GM23248 (cell line): Measurements from ENCODE around the gene CD47. TPM values are rescaled to one million over a fixed set of nuclear protein-coding genes. Genes with fewer than 3 reads are reported as not detected.

Experiments used
- DNase-seq: peaks from one replicate; pipeline ENCODE4 v3.0.0-alpha.2; 2015
- H2AFZ ChIP-seq: fragments of 200-600 bp; sonication (generic); 2 replicates; pipeline ENCODE4 v1.6.1; 2016; ENCODE audit warnings: antibody characterized with exemption
- H3F3A ChIP-seq: fragments of 200-600 bp; sonication (generic); 2 replicates; pipeline ENCODE4 v1.6.1; 2016; ENCODE audit warnings: mild to moderate bottlenecking, antibody characterized with exemption, mixed run types; ENCODE audit not compliant: insufficient read depth
- H3K27ac ChIP-seq: fragments of 200-600 bp; sonication (generic); 2 replicates; pipeline ENCODE4 v1.5.1; 2016; ENCODE audit warnings: mild to moderate bottlenecking
- H3K27me3 ChIP-seq: fragments of 200-600 bp; sonication (generic); replicated peaks from 2 replicates; pipeline ENCODE4 v1.6.1; 2016; ENCODE audit warnings: mild to moderate bottlenecking; ENCODE audit not compliant: insufficient read depth
- H3K36me3 ChIP-seq: fragments of 200-600 bp; sonication (generic); 2 replicates; pipeline ENCODE4 v1.6.1; 2016; ENCODE audit warnings: low read depth, mild to moderate bottlenecking
- H3K4me1 ChIP-seq: fragments of 200-600 bp; sonication (generic); 2 replicates; pipeline ENCODE4 v1.6.1; 2016; ENCODE audit warnings: mild to moderate bottlenecking; ENCODE audit not compliant: insufficient read depth
- H3K4me2 ChIP-seq: fragments of 200-600 bp; sonication (generic); one replicate; pipeline ENCODE4 v1.6.1; 2016; ENCODE audit warnings: mild to moderate bottlenecking; ENCODE audit not compliant: unreplicated experiment
- H3K4me3 ChIP-seq: fragments of 200-600 bp; sonication (generic); 2 replicates; pipeline ENCODE4 v1.5.1; 2016; ENCODE audit warnings: mild to moderate bottlenecking
- H3K79me2 ChIP-seq: fragments of 200-600 bp; sonication (generic); 2 replicates; pipeline ENCODE4 v1.6.1; 2016; ENCODE audit warnings: mild to moderate bottlenecking; ENCODE audit not compliant: insufficient read depth
- H3K9ac ChIP-seq: fragments of 200-600 bp; sonication (generic); 2 replicates; pipeline ENCODE4 v1.6.1; 2016; ENCODE audit warnings: mild to moderate bottlenecking
- H3K9me2 ChIP-seq: fragments of 200-600 bp; sonication (generic); 2 replicates; pipeline ENCODE4 v1.6.1; 2016; ENCODE audit warnings: mixed run types, mild to moderate bottlenecking, moderate library complexity; ENCODE audit not compliant: insufficient read depth
- H3K9me3 ChIP-seq: fragments of 200-600 bp; sonication (generic); one replicate; pipeline ENCODE4 v1.6.1; 2017; ENCODE audit warnings: low read depth
- H4K20me1 ChIP-seq: fragments of 200-600 bp; sonication (generic); 2 replicates; pipeline ENCODE4 v1.6.0; 2016; ENCODE audit not compliant: insufficient read depth
- EZH2 ChIP-seq: fragments of 200-600 bp; sonication (generic); IDR thresholded peaks from 2 replicates; pipeline ENCODE4 v1.6.1; 2018; ENCODE audit warnings: antibody characterized with exemption, mild to moderate bottlenecking; ENCODE audit not compliant: insufficient read depth, poor library complexity, severe bottlenecking
- EZH2phosphoT487 ChIP-seq: fragments of 200-600 bp; sonication (generic); IDR thresholded peaks from 2 replicates; pipeline ENCODE4 v1.6.1; 2018; ENCODE audit warnings: antibody characterized with exemption, moderate library complexity, mild to moderate bottlenecking, low read depth; ENCODE audit not compliant: insufficient read depth
- WGBS, 2 experiments: methylation state at CpG; one replicate each; pipeline ENCODE4 v1.1.6; 2015 to 2017; ENCODE audit warnings: low lambda C conversion rate in 2 of 2, low coverage in 1 of 2; ENCODE audit errors: missing lambda C conversion rate in 2 of 2; 5-methylcytosine and 5-hydroxymethylcytosine counted together
- in situ Hi-C: fragments of 300-500 bp; cut with MboI; formaldehyde crosslinking; loops from 2 replicates; pipeline ENCODE4 v1.15.0; 2020
- polyA plus RNA-seq: library from polyadenylated mRNA; unstranded; fragments of >200 nt; fragmentation: Nextera tagmentation; extraction: Ambion mirVana; gene quantifications from 2 replicates; pipeline ENCODE4 v1.2.1, GENCODE V29; 2016
- total RNA-seq: library from RNA; depleted of rRNA; stranded (reverse); fragments of >200 nt; shearing (Covaris generic); gene quantifications from 2 replicates; pipeline ENCODE4 v1.2.3, GENCODE V29; 2014

Gene CD47
- total and polyA plus RNA-seq, 2 experiments from 2014 or later, result 97.3 to 120 TPM

- in situ Hi-C loops, result no loop called here
- H3K4me2 ChIP-seq, result no peak overlapping the region
- no peak overlapping the region for H3K27ac ChIP-seq
- no peaks in the 10 kb centered on the region for H3K9me3 ChIP-seq
- H3F3A ChIP-seq, result no peaks in the 10 kb centered on the region
- H3K79me2 ChIP-seq, result no peaks in the 10 kb centered on the region
- no peaks in the 10 kb centered on the region for H4K20me1 ChIP-seq
- DNase-seq, result no peak
- H3K27me3 ChIP-seq, result no peaks in the 10 kb centered on the region
- no peak overlapping the region for H3K9ac ChIP-seq
- no peak overlapping the region for H3K4me3 ChIP-seq
- no peaks in the 10 kb centered on the region for H3K9me2 ChIP-seq
- no peaks in the 10 kb centered on the region for H3K36me3 ChIP-seq
- no peak for TF ChIP-seq EZH2phosphoT487
- TF ChIP-seq EZH2, result no peak
- H3K4me1 ChIP-seq, result no peaks in the 10 kb centered on the region
- H2AFZ ChIP-seq, result no peak overlapping the region
These were observed 46.1 kb downstream of the CD47 start for GRCh38 chr3:108044699-108045098.

- H3K36me3 ChIP-seq, result no peaks in the 10 kb centered on the region
- peaks cover 3% of the 10 kb centered on the region for H3K4me1 ChIP-seq
- H3K9ac ChIP-seq, result no peak overlapping the region
- no peak overlapping the region for H3K4me2 ChIP-seq
- no peaks in the 10 kb centered on the region for H4K20me1 ChIP-seq
- H3K4me3 ChIP-seq, result no peak overlapping the region
- no peak for DNase-seq
- H3K27me3 ChIP-seq, result no peaks in the 10 kb centered on the region
- TF ChIP-seq EZH2phosphoT487 (no peak), EZH2 (no peak)
- 90% methylated on average over 8 of the region's 8 CpGs for WGBS, 2 experiments
- H3K9me3 ChIP-seq, result no peaks in the 10 kb centered on the region
- H3K9me2 ChIP-seq, result no peaks in the 10 kb centered on the region
- in situ Hi-C loops, result no loop called here
- H3K27ac ChIP-seq, result no peak overlapping the region
- H2AFZ ChIP-seq, result no peak overlapping the region
- H3K79me2 ChIP-seq, result no peaks in the 10 kb centered on the region
- H3F3A ChIP-seq, result peaks cover 13% of the 10 kb centered on the region; the same call in 1 of the 2 replicates
These were observed 48.5 kb downstream of the CD47 start for GRCh38 chr3:108042300-108042699.

GRCh38 chr3:108041253-108041652 is 49.6 kb downstream of the CD47 start:
- Histone ChIP-seq H3K27ac (no peak overlapping the region), H3K9me3 (no peaks in the 10 kb centered on the region), H3K4me2 (no peak overlapping the region), H3F3A (peaks cover 13% of the 10 kb centered on the region; the same call in 1 of the 2 replicates), H3K9ac (no peak overlapping the region), H3K36me3 (no peaks in the 10 kb centered on the region), H3K9me2 (no peaks in the 10 kb centered on the region), H3K27me3 (no peaks in the 10 kb centered on the region), H2AFZ (no peak overlapping the region), H3K79me2 (no peaks in the 10 kb centered on the region), H3K4me1 (peaks cover 11% of the 10 kb centered on the region), H4K20me1 (no peaks in the 10 kb centered on the region), H3K4me3 (no peak overlapping the region)
- in situ Hi-C loops, result no loop called here
- no peak for DNase-seq
- WGBS, 2 experiments, result 82 to 88% methylated on average over 1 of the region's 1 CpG
- no peak for TF ChIP-seq EZH2
- no peak for TF ChIP-seq EZH2phosphoT487

- Histone ChIP-seq H3K79me2 (no peaks in the 10 kb centered on the region), H2AFZ (no peak overlapping the region), H3K4me1 (peaks cover 11% of the 10 kb centered on the region), H3K9me3 (no peaks in the 10 kb centered on the region), H3K27me3 (no peaks in the 10 kb centered on the region), H3K4me2 (no peak overlapping the region), H3F3A (peaks cover 13% of the 10 kb centered on the region; the same call in 1 of the 2 replicates), H3K9me2 (no peaks in the 10 kb centered on the region), H3K4me3 (no peak overlapping the region), H3K27ac (no peak overlapping the region), H3K9ac (no peak overlapping the region), H3K36me3 (no peaks in the 10 kb centered on the region), H4K20me1 (no peaks in the 10 kb centered on the region)
- 71 to 79% methylated on average over 3 of the region's 3 CpGs for WGBS, 2 experiments
- in situ Hi-C loops, result no loop called here
- TF ChIP-seq EZH2phosphoT487, result no peak
- no peak for TF ChIP-seq EZH2
- DNase-seq, result no peak
These were observed 53.1 kb downstream of the CD47 start for GRCh38 chr3:108037770-108038169.
